Anterior cingulate cortex (tissue), 58 donors: ENCODE data around the gene BPIFB4.
"Not testable (repeated sequence)": the region's sequence is repeated elsewhere in the genome, so short reads cannot be mapped to it uniquely, and the experiment has no call there.

ENCODE experiments used
- DNase-seq, 58 donors: peaks; one replicate each; lab custom pipeline; 2025; lab: John Stamatoyannopoulos, UW

BPIFB4 gene

DNA sequence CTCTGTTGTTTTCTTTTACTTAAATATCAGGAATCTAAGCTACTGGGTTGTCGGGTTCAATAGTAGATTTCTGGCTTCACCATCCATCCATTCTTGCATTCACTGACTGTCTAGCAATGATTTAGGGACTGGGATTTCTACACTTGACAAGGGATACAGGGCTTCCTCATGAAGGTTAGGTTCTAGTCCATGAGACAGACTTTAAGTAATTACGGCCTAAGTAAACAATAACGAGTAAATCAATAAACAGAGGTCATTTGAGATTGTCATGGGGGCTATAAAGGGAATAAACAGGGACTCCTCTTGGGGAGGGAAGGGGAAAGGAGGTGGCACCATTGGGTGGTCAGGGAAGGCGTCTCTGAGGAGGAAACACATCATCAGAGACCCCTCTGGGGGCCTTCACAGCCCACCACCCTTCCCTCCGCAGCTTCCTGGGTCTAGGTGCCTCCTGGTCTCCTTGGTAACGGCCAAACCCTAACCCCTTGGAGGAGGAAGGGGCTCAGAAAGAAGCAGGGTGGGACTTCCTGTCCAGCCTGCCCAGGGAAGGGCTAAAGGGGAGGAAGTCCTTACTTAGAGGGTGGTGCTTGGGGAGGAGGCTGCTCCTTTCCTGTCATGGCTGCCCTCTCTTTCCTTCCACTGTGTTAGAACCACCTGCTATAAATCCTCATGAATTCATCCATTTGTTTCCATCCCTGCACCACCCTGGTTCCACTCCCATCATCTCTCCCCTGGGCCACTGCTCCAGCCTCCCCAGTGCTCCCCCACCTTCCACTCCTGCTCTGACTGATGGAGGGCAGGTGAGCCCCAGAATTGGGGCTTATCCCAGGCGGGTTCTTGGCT lies 33.3 kb downstream of the BPIFB4 start:
- DNase-seq: no peak

GRCh38 chr20:33113387-33113908 lies 34.0 kb downstream of the BPIFB4 start:
- no peak for DNase-seq

- not testable (repeated sequence) for DNase-seq
Observed at GRCh38 chr20:33115501-33115900, 36.1 kb downstream of the BPIFB4 start.

GRCh38 chr20:33119725-33120720 lies 40.6 kb downstream of the BPIFB4 start:
- DNase-seq: no peak

GRCh38 chr20:33120934-33121333 lies 41.5 kb downstream of the BPIFB4 start:
- DNase-seq: no peak

- not testable (repeated sequence) for DNase-seq
Observed at GRCh38 chr20:33122297-33122696, 42.9 kb downstream of the BPIFB4 start.

GRCh38 chr20:33124261-33124660 lies 44.8 kb downstream of the BPIFB4 start:
- DNase-seq: no peak

- DNase-seq: no peak
Observed at GRCh38 chr20:33124994-33125393, 45.6 kb downstream of the BPIFB4 start.

DNA sequence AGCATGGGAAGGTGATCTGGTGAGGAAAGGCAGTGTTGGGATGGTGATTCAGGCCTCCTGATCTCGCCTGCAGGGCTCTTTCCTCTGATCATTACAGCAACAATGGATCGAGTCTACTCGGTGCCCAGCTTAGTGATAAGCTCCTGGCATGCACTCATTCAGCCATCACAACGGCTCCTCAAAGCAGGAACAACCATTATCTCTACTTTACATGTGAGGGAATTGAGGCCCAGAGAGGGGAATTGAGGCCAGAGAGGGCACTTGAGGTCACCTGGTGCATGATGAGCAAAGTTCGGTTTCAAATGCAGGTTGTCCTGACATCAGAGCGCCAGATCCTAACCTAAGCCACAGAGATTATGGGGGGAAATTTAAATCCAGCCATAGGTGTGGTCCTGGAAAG lies 46.5 kb downstream of the BPIFB4 start:
- DNase-seq: no peak

DNA sequence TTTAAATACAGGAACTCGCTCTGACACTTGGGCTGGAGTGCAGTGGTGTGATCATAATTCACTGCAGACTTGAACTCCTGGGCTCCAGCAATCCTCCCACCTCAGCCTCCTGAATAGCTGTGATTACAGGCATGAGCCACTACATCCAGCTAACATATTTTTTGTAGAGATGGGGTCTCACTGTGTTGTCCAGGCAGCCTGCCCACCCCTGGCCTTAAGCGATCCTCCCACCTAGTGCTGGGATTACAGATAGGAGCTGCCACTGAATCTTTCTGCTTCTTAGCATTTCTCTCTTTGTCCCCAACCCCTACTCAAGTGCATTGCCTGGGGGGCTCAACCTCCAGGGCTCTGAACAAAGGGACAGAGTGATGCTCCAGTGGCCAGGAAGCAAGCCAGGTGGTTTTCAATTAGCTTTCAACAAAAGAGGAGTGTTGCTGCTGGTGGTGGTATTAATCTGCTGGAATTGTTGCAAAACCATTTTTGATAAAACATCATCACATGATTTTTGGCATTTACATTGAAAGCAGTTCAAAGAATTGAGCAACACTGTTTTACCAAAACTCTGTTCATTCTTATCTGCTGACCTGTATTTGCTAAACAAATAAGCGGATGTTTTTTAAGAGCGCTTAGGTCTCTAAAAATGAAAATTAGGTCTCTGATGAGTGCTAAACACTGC lies 48.1 kb downstream of the BPIFB4 start:
- no peak for DNase-seq

DNA sequence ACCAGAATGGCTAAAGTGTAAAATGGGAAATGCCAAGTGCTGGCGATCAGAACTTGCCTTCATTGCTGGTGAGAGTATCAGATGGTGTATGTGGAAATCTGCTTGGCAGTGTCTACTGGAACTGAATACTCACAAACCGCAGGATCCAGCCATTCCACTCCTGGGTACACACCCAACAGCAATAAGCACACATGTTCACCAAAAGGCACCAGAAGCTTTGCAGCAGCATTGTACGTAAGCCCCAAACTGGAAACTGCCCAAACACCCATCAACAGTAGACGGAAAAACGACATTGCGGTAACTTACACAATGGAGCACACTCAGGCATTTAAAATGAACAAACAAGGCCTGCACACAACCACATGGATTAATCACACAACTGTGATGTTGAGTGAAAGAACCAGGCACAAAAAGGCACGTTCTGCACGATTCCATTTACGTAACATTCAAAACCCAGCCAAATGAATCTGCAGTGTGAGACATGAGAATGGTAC lies 51.2 kb downstream of the BPIFB4 start:
- no peak for DNase-seq

DNA sequence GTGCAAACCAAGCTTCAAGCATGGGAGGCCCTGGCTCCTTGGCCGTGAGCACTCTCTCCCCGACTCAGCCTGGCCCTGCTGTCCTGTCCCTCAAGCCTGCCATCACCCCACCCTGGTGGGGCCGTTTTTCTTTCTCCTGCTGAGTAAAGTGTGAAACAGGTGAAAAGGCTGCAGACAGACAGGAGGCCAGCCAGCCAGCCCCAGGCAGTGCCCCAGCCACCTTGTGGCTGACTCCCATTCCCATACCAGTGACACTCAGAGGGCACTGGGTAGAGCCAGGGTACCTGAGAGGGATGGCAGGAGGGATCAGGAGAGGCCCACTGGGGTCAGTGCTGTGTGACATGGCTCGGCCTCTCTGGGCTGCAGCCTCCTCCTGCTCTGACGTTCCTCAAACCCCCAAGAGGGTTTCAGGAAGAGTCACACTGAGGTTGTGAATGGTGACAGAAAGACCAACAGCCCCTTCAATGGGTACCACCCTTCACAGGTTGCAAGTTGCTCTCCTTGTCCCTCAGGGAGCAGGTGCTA lies 52.6 kb downstream of the BPIFB4 start:
- DNase-seq: no peak

GRCh38 chr20:33132513-33133372 lies 53.3 kb downstream of the BPIFB4 start:
- no peak for DNase-seq

GRCh38 chr20:33133373-33133941 lies 54.0 kb downstream of the BPIFB4 start:
- DNase-seq: no peak

DNA sequence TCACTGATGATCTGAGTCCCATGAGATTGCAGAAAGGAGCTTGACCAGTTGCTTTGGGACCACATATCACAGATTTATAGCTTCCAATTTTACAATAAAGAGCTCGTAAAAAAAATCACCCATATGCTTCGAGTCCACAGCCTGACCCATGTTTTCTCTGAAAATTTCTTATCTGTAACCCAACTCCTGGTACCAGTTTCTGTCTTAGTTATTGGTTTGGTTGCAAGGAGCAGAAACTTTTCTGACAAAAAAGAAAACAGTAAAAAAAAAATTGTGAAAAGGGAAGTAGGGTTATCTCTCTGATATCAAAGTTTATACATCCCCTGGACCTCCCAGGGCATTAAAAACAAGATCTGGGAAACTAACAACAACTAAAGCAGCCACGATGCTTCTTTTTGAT lies 57.8 kb downstream of the BPIFB4 start:
- DNase-seq: no peak

DNA sequence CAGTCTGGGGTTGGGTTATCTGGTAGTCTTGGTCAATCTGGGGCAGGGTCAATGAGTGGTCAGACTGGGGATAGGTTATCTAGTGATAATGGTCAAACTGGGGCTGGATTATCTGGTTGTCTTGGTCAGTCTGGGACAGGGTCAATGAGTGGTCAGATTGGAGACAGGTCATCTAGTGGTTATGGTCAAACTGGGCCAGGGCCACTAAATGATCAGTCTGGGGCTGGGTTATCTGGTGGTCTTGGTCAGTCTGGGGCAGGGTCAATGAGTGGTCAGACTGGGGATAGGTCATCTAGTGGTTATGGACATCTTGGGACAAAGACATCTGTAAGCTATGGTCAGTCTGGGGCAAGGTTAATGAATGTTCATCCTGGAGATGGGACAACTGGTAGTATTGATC lies 60.0 kb downstream of the BPIFB4 start:
- no peak for DNase-seq

DNA sequence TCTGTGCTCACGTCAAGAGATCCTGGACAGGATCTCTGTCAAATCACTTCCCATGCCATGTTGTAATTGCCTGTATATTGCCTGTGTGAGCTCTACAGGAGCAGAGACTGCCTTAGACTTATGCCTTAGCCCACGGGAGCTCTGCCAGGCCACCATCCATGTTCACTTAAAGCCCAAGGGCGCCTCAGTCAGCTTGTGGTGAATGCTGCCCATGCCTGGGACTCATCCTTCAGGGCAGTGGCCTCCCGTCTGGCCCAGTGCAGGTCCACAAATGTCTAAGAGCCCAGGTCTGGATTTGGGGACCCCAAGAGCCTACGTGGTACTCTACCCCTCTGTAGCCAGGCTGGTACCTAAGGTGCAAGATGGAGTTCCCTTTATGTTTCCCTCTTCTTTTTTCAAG lies 66.1 kb downstream of the BPIFB4 start:
- no peak for DNase-seq

DNA sequence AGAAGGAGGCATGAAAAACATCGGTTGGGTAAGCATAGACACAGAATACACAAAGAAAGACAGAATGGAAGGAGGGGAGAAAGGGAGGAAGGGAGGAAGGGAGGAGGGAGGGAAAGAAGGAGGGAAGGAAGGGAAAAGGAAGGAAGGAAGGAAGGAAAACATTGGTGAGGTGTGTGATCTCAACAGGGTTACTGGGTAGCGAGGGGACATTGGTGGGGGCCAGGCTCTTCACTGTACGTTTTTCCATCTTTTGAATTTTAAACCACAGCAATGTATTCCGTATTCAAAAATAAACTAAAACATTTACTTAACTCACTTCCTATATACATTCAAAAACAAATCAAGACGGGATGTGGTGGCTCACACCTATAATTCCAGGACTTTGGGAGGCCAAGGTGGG lies 67.9 kb downstream of the BPIFB4 start:
- no peak for DNase-seq

DNA sequence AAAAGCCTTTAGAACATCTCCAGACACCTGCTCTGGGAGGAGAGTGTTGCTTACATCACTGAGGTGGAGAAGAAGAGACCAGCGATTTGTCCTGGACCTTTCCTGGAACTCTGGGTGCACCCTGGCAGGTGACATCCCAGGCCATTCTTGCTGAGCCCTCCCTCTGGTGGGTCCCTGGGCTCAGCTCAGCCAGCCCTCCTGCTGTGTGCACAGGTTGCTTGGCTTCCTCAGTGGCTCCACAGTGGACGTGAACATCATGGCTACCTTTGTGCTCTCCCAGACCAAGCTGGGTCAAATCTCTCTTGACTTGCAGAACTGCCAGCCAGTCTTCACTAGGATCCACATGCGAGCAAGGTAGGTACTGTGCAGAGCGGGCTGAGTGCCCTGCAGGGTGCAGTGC lies 68.6 kb downstream of the BPIFB4 start:
- DNase-seq: no peak
